SJCRH30 (cell line): ENCODE measurements around the gene NUAK2. TPM values are rescaled to one million over a fixed set of nuclear protein-coding genes. Genes with fewer than 3 reads are reported as not detected.
"Not testable (repeated sequence)": the region's sequence is repeated elsewhere in the genome, so short reads cannot be mapped to it uniquely, and the experiment has no call there.

ENCODE experiments used
- DNase-seq, 2 experiments: peaks; one replicate each; pipeline ENCODE4 v3.0.0-alpha.2; 2015 to 2020
- H3K27ac ChIP-seq: fragments of 250-450 bp; sonication (Bioruptor Pico); 2 replicates; pipeline ENCODE4 v1.5.1; 2020; ENCODE audit warnings: mild to moderate bottlenecking, moderate library complexity
- H3K27me3 ChIP-seq: fragments of 250-450 bp; sonication (Bioruptor Pico); 2 replicates; pipeline ENCODE4 v1.5.1; 2020; ENCODE audit warnings: mild to moderate bottlenecking, moderate library complexity
- H3K36me3 ChIP-seq: fragments of 250-450 bp; sonication (Bioruptor Pico); 2 replicates; pipeline ENCODE4 v1.5.1; 2020; ENCODE audit warnings: mild to moderate bottlenecking, moderate library complexity
- H3K4me1 ChIP-seq: fragments of 250-450 bp; sonication (Bioruptor Pico); 2 replicates; pipeline ENCODE4 v1.5.1; 2020; ENCODE audit warnings: mild to moderate bottlenecking, moderate library complexity
- H3K4me3 ChIP-seq: fragments of 250-450 bp; sonication (Bioruptor Pico); 2 replicates; pipeline ENCODE4 v1.5.1; 2020; ENCODE audit warnings: mild to moderate bottlenecking, moderate library complexity
- H3K9me3 ChIP-seq: fragments of 250-450 bp; sonication (Bioruptor Pico); replicated peaks from 2 replicates; pipeline ENCODE4 v1.5.1; 2020; ENCODE audit warnings: mild to moderate bottlenecking, moderate library complexity
- total RNA-seq: library from RNA; depleted of rRNA; stranded (reverse); fragments of >200 nt; shearing (Covaris generic); gene quantifications from 2 replicates; pipeline ENCODE4 v1.2.3, GENCODE V29; 2014

Gene NUAK2
- total RNA-seq, 1 experiment from 2014 or later = 2.2 TPM

- Histone ChIP-seq H3K4me1 (peaks cover 55% of the 10 kb centered on the region), H3K9me3 (no peaks in the 10 kb centered on the region), H3K27ac (peak overlapping the region; percentile 68; the same call in 1 of the 2 replicates), H3K27me3 (no peaks in the 10 kb centered on the region), H3K36me3 (no peaks in the 10 kb centered on the region), H3K4me3 (no peak overlapping the region)
- peak in 1 of 2 experiments; percentile 35 for DNase-seq
Measured at GRCh38 chr1:205286335-205286950, 35.1 kb downstream of the NUAK2 start.

GRCh38 chr1:205285381-205286101, 36.0 kb downstream of the NUAK2 start:
- Histone ChIP-seq H3K27ac (peak overlapping the region; percentile 68), H3K4me1 (peaks cover 55% of the 10 kb centered on the region), H3K9me3 (no peaks in the 10 kb centered on the region), H3K27me3 (no peaks in the 10 kb centered on the region), H3K4me3 (no peak overlapping the region), H3K36me3 (no peaks in the 10 kb centered on the region)
- DNase-seq = peak; percentile 45 to 49

- Histone ChIP-seq H3K9me3 (no peaks in the 10 kb centered on the region), H3K36me3 (no peaks in the 10 kb centered on the region), H3K4me3 (no peak overlapping the region), H3K27ac (peak overlapping the region; percentile 68), H3K27me3 (no peaks in the 10 kb centered on the region), H3K4me1 (peaks cover 55% of the 10 kb centered on the region)
- DNase-seq = peak; percentile 98 to 99
Measured at GRCh38 chr1:205284420-205285144, 37.0 kb downstream of the NUAK2 start.

- H3K9me3 ChIP-seq = no peaks in the 10 kb centered on the region
- H3K36me3 ChIP-seq = no peaks in the 10 kb centered on the region
- peak overlapping the region; percentile 68; the same call in 1 of the 2 replicates for H3K27ac ChIP-seq
- no peaks in the 10 kb centered on the region for H3K27me3 ChIP-seq
- H3K4me3 ChIP-seq = no peak overlapping the region
- no peak for DNase-seq
- peaks cover 50% of the 10 kb centered on the region for H3K4me1 ChIP-seq
Measured at GRCh38 chr1:205283270-205284147, 38.0 kb downstream of the NUAK2 start.

GRCh38 chr1:205280666-205281395, 40.7 kb downstream of the NUAK2 start:
- H3K27ac ChIP-seq, H3K27me3 ChIP-seq, H3K9me3 ChIP-seq, H3K4me3 ChIP-seq, H3K36me3 ChIP-seq, DNase-seq: not testable (repeated sequence)
- H3K4me1 ChIP-seq = peaks cover 23% of the 10 kb centered on the region

- Histone ChIP-seq H3K27me3 (no peaks in the 10 kb centered on the region), H3K9me3 (no peaks in the 10 kb centered on the region), H3K4me3 (no peak overlapping the region), H3K36me3 (no peaks in the 10 kb centered on the region), H3K4me1 (peaks cover 14% of the 10 kb centered on the region), H3K27ac (no peak overlapping the region)
- peak in 1 of 2 experiments; percentile 20 for DNase-seq
Measured at GRCh38 chr1:205279986-205280385, 41.6 kb downstream of the NUAK2 start.

GRCh38 chr1:205276689-205277065, 44.9 kb downstream of the NUAK2 start:
- H3K36me3 ChIP-seq = no peaks in the 10 kb centered on the region
- no peaks in the 10 kb centered on the region for H3K9me3 ChIP-seq
- DNase-seq = no peak
- H3K4me1 ChIP-seq = no peaks in the 10 kb centered on the region
- no peak overlapping the region for H3K27ac ChIP-seq
- no peak overlapping the region for H3K4me3 ChIP-seq
- no peaks in the 10 kb centered on the region for H3K27me3 ChIP-seq

GRCh38 chr1:205275916-205276688, 45.4 kb downstream of the NUAK2 start:
- H3K4me1 ChIP-seq = no peaks in the 10 kb centered on the region
- no peak for DNase-seq
- H3K27ac ChIP-seq = no peak overlapping the region
- no peak overlapping the region for H3K4me3 ChIP-seq
- H3K36me3 ChIP-seq = no peaks in the 10 kb centered on the region
- no peaks in the 10 kb centered on the region for H3K27me3 ChIP-seq
- H3K9me3 ChIP-seq = no peaks in the 10 kb centered on the region

- no peaks in the 10 kb centered on the region for H3K4me1 ChIP-seq
- no peak overlapping the region for H3K4me3 ChIP-seq
- H3K27ac ChIP-seq = no peak overlapping the region
- H3K36me3 ChIP-seq = no peaks in the 10 kb centered on the region
- DNase-seq = no peak
- no peaks in the 10 kb centered on the region for H3K27me3 ChIP-seq
- H3K9me3 ChIP-seq = no peaks in the 10 kb centered on the region
Measured at GRCh38 chr1:205275133-205275532, 46.4 kb downstream of the NUAK2 start.

- Histone ChIP-seq H3K4me1 (no peaks in the 10 kb centered on the region), H3K9me3 (no peaks in the 10 kb centered on the region), H3K36me3 (no peaks in the 10 kb centered on the region), H3K4me3 (no peak overlapping the region), H3K27ac (no peak overlapping the region), H3K27me3 (no peaks in the 10 kb centered on the region)
- DNase-seq = no peak
Measured at GRCh38 chr1:205274041-205274691, 47.4 kb downstream of the NUAK2 start.

GRCh38 chr1:205273551-205273982, 48.0 kb downstream of the NUAK2 start:
- H3K9me3 ChIP-seq = no peaks in the 10 kb centered on the region
- H3K4me3 ChIP-seq = no peak overlapping the region
- H3K27me3 ChIP-seq = no peaks in the 10 kb centered on the region
- H3K4me1 ChIP-seq = no peaks in the 10 kb centered on the region
- no peaks in the 10 kb centered on the region for H3K36me3 ChIP-seq
- H3K27ac ChIP-seq = no peak overlapping the region
- DNase-seq = peak; percentile 78 to 92

- no peaks in the 10 kb centered on the region for H3K36me3 ChIP-seq
- no peaks in the 10 kb centered on the region for H3K27me3 ChIP-seq
- H3K9me3 ChIP-seq = no peaks in the 10 kb centered on the region
- no peaks in the 10 kb centered on the region for H3K4me1 ChIP-seq
- DNase-seq = no peak
- H3K4me3 ChIP-seq = no peak overlapping the region
- no peak overlapping the region for H3K27ac ChIP-seq
Measured at GRCh38 chr1:205272536-205272935, 49.0 kb downstream of the NUAK2 start.

- Histone ChIP-seq H3K27me3 (no peaks in the 10 kb centered on the region), H3K4me3 (no peak overlapping the region), H3K36me3 (no peaks in the 10 kb centered on the region), H3K9me3 (no peaks in the 10 kb centered on the region), H3K4me1 (peaks cover 6% of the 10 kb centered on the region), H3K27ac (no peak overlapping the region)
- DNase-seq = no peak
Measured at GRCh38 chr1:205271745-205272144, 49.8 kb downstream of the NUAK2 start.
